Astrocyte (in vitro differentiated cells and primary cell): ENCODE results near the gene ITGB3. TPM values are rescaled to one million over a fixed set of nuclear protein-coding genes. Genes with fewer than 3 reads are reported as not detected.

Experiments
- DNase-seq: peaks from one replicate; pipeline ENCODE4 v3.0.0-alpha.2; 2010; ENCODE audit warnings: low read depth
- FAIRE-seq: peaks from 2 replicates; lab custom pipeline; 2011; peaks lifted over from hg19 to GRCh38; lab: Jason Lieb, UNC
- H2AFZ ChIP-seq: 2 replicates; pipeline ENCODE4 v1.6.0; 2012; ENCODE audit warnings: low read depth, low read length, inconsistent platforms
- H3K27ac ChIP-seq: 2 replicates; pipeline ENCODE4 v1.5.1; 2011; ENCODE audit warnings: low read depth, low read length, inconsistent platforms
- H3K27me3 ChIP-seq: 2 replicates; pipeline ENCODE4 v1.6.0; 2011; ENCODE audit warnings: low read length, inconsistent platforms; ENCODE audit not compliant: insufficient read depth
- H3K36me3 ChIP-seq: 2 replicates; pipeline ENCODE4 v1.5.1; 2011; ENCODE audit warnings: low read length, inconsistent platforms; ENCODE audit not compliant: insufficient read depth
- H3K4me1 ChIP-seq: 2 replicates; pipeline ENCODE4 v1.5.1; 2011; ENCODE audit warnings: low read length, inconsistent platforms; ENCODE audit not compliant: insufficient read depth
- H3K4me2 ChIP-seq: 2 replicates; pipeline ENCODE4 v1.6.0; 2012; ENCODE audit warnings: low read length, inconsistent platforms
- H3K4me3 ChIP-seq: 2 replicates; pipeline ENCODE4 v1.5.1; 2011; ENCODE audit warnings: low read depth, mild to moderate bottlenecking, low read length, inconsistent platforms; ENCODE audit not compliant: insufficient read depth
- H3K79me2 ChIP-seq: 2 replicates; pipeline ENCODE4 v1.6.0; 2012; ENCODE audit warnings: mild to moderate bottlenecking, low read length, inconsistent platforms; ENCODE audit not compliant: insufficient read depth
- H3K9ac ChIP-seq: 2 replicates; pipeline ENCODE4 v1.6.0; 2012; ENCODE audit warnings: mild to moderate bottlenecking, low read length, inconsistent platforms
- H3K9me3 ChIP-seq: 2 replicates; pipeline ENCODE4 v1.5.1; 2012; ENCODE audit warnings: low read depth, mild to moderate bottlenecking, low read length, inconsistent platforms; ENCODE audit not compliant: insufficient read depth
- H4K20me1 ChIP-seq: 2 replicates; pipeline ENCODE4 v1.6.0; 2012; ENCODE audit warnings: low read length, inconsistent platforms; ENCODE audit not compliant: insufficient read depth
- H3K27ac Mint-ChIP-seq: one replicate; pipeline ENCODE4 v1.8.0; 2021; ENCODE audit warnings: mild to moderate bottlenecking, mixed read lengths; ENCODE audit not compliant: unreplicated experiment
- H3K27me3 Mint-ChIP-seq: one replicate; pipeline ENCODE4 v1.8.0; 2021; ENCODE audit warnings: low read depth, mixed read lengths; ENCODE audit not compliant: unreplicated experiment
- H3K36me3 Mint-ChIP-seq: one replicate; pipeline ENCODE4 v1.8.0; 2021; ENCODE audit warnings: low read depth, mixed read lengths; ENCODE audit not compliant: unreplicated experiment
- H3K4me1 Mint-ChIP-seq: one replicate; pipeline ENCODE4 v1.8.0; 2021; ENCODE audit warnings: low read depth, mixed read lengths; ENCODE audit not compliant: unreplicated experiment
- H3K4me3 Mint-ChIP-seq: one replicate; pipeline ENCODE4 v1.8.0; 2021; ENCODE audit warnings: mild to moderate bottlenecking, moderate library complexity, mixed read lengths; ENCODE audit not compliant: unreplicated experiment
- H3K9me3 Mint-ChIP-seq: one replicate; pipeline ENCODE4 v1.8.0; 2021; ENCODE audit warnings: mild to moderate bottlenecking, mixed read lengths; ENCODE audit not compliant: unreplicated experiment
- EZH2 ChIP-seq: IDR thresholded peaks from 2 replicates; pipeline ENCODE4 v1.6.1; 2012; ENCODE audit warnings: mild to moderate bottlenecking, low read length, inconsistent platforms; ENCODE audit not compliant: insufficient read depth
- total RNA-seq: library from RNA; stranded (reverse); gene quantifications from 2 replicates; pipeline ENCODE4 v1.2.1, GENCODE V29; 2021
- TF ChIP-seq, protein P1 (sequence below): IDR thresholded peaks from 2 replicates; pipeline ENCODE4 v1.5.1; 2011; ENCODE audit warnings: low read depth, mild to moderate bottlenecking, inconsistent platforms, low read length, moderate library complexity; ENCODE audit not compliant: insufficient read depth

ITGB3 gene
- total RNA-seq, 1 donor from 2014 or later: 44.0 TPM

DNA sequence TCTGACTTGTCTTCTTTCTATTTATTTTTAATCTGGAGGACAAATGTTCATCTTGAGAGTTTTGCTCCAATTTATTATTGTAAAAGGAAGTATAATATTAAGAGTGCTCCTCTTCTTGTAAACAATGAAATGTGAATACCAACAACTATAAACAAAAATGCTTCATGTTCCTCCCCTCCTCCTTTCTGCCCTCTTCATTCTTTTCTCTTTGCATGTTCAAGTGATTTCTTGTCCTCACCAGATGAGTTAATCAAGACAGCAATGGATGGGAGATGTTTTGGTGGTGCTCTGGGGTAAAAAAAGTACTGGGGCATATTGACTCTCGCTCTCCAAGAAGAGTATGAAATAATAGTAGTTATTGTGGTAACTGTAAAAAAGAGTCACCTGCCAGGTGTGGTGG lies 24.3 kb downstream of the ITGB3 start:
- peak overlapping the region; percentile 100 for H3K27ac Mint-ChIP-seq

DNA sequence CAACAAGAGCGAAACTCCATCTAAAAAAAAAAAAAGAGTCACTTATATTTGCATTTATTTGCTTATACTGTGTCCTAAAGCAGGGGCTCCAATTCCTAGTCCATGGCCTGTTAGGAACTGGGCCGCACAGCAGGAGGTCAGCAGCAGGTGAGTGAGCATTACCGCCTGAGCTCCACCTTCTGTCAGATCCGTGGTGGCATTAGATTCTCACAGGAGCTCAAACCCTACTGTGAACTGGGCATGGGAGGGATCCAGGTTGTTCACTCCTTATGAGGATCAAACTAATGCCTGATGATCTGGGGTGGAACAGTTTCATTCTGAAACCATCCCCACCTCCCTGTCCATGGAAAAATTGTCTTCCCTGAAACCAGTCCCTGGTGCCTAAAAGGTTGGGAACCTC lies 24.9 kb downstream of the ITGB3 start:
- peaks cover 55% of the 10 kb centered on the region for H3K4me1 ChIP-seq
- Mint-ChIP-seq H3K27ac (peak overlapping the region; percentile 100), H3K9me3 (peaks cover 3% of the 10 kb centered on the region), H3K4me3 (peak overlapping the region; percentile 7), H3K4me1 (peaks cover 72% of the 10 kb centered on the region), H3K36me3 (peaks cover 13% of the 10 kb centered on the region), H3K27me3 (no peaks in the 10 kb centered on the region)
- no peaks in the 10 kb centered on the region for H3K79me2 ChIP-seq
- DNase-seq (no peak), FAIRE-seq (no peak)
- no peaks in the 10 kb centered on the region for H3K27me3 ChIP-seq
- H3K9me3 ChIP-seq: no peaks in the 10 kb centered on the region
- no peaks in the 10 kb centered on the region for H3K36me3 ChIP-seq
- peak overlapping the region; percentile 82 for H3K9ac ChIP-seq
- H4K20me1 ChIP-seq: no peaks in the 10 kb centered on the region
- H3K4me2 ChIP-seq: peak overlapping the region; percentile 63
- H3K4me3 ChIP-seq: peak overlapping the region; percentile 2
- H2AFZ ChIP-seq: no peak overlapping the region
- H3K27ac ChIP-seq: peak overlapping the region; percentile 95
- TF ChIP-seq EZH2: no peak
- TF ChIP-seq, protein P1, sequence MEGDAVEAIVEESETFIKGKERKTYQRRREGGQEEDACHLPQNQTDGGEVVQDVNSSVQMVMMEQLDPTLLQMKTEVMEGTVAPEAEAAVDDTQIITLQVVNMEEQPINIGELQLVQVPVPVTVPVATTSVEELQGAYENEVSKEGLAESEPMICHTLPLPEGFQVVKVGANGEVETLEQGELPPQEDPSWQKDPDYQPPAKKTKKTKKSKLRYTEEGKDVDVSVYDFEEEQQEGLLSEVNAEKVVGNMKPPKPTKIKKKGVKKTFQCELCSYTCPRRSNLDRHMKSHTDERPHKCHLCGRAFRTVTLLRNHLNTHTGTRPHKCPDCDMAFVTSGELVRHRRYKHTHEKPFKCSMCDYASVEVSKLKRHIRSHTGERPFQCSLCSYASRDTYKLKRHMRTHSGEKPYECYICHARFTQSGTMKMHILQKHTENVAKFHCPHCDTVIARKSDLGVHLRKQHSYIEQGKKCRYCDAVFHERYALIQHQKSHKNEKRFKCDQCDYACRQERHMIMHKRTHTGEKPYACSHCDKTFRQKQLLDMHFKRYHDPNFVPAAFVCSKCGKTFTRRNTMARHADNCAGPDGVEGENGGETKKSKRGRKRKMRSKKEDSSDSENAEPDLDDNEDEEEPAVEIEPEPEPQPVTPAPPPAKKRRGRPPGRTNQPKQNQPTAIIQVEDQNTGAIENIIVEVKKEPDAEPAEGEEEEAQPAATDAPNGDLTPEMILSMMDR: no peak

More for the DNA sequence above, 24.3 kb downstream of the ITGB3 start:
- FAIRE-seq (no peak), DNase-seq (no peak)
- no peaks in the 10 kb centered on the region for H3K9me3 ChIP-seq
- TF ChIP-seq, protein P1: no peak
- no peak for TF ChIP-seq EZH2
- Mint-ChIP-seq H3K9me3 (peaks cover 3% of the 10 kb centered on the region), H3K27me3 (no peaks in the 10 kb centered on the region), H3K36me3 (peaks cover 11% of the 10 kb centered on the region), H3K4me1 (peaks cover 74% of the 10 kb centered on the region), H3K4me3 (no peak overlapping the region)
- H3K27me3 ChIP-seq: no peaks in the 10 kb centered on the region
- no peaks in the 10 kb centered on the region for H3K36me3 ChIP-seq
- H3K4me3 ChIP-seq: no peak overlapping the region
- H3K27ac ChIP-seq: no peak overlapping the region
- H3K79me2 ChIP-seq: no peaks in the 10 kb centered on the region
- H3K4me1 ChIP-seq: peaks cover 55% of the 10 kb centered on the region
- no peaks in the 10 kb centered on the region for H4K20me1 ChIP-seq
- H2AFZ ChIP-seq: no peak overlapping the region
- no peak overlapping the region for H3K4me2 ChIP-seq
- peak overlapping the region; percentile 82 for H3K9ac ChIP-seq

DNA sequence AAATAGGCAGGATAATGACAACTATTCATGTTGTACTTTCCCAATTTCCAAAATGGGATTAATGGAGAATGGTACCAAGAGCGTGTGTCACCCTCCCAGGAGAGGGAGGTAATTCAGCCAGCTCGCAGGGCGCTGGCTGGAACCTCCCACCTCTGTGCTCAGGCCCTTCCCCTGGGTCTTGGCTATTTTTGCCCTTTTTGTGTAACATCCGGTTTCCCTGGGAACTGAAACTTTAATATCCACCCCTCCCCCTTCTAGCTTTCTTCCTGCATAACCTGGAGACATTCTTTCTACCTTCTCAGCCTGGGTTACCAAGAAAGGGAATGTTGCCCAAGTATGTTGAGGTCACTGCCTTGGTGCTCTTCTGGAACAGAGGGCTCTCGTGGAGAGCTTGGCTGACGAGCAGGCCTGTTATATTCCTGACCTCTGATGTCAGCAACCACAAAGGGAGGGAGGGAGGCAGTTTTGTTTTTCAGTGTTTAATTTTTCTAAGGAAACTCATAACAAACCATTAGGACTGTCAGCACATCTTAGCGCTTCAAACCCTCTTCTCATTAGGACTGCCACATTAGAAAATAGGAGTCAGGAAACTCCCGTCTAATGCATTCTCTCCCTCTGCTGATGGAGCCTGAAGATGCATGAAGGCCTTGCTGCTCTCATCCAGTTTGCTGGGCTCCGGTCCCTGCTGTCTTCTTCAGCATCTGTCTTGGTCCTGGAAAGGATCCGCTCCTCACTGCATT lies 25.6 kb downstream of the ITGB3 start:
- no peak overlapping the region for H2AFZ ChIP-seq

More for the DNA sequence above, 25.6 kb downstream of the ITGB3 start:
- Histone ChIP-seq H4K20me1 (no peaks in the 10 kb centered on the region), H3K36me3 (no peaks in the 10 kb centered on the region), H3K27ac (peak overlapping the region; percentile 95), H3K9me3 (no peaks in the 10 kb centered on the region), H3K4me3 (peak overlapping the region; percentile 2), H3K4me1 (peaks cover 55% of the 10 kb centered on the region), H3K4me2 (peak overlapping the region; percentile 63), H3K27me3 (no peaks in the 10 kb centered on the region), H3K9ac (peak overlapping the region; percentile 82), H3K79me2 (no peaks in the 10 kb centered on the region)
- TF ChIP-seq, protein P1: no peak
- no peak for TF ChIP-seq EZH2
- FAIRE-seq (peak; percentile 94), DNase-seq (peak; percentile 99)
- H3K27ac Mint-ChIP-seq: peak overlapping the region; percentile 100
- H3K27me3 Mint-ChIP-seq: no peaks in the 10 kb centered on the region
- H3K4me1 Mint-ChIP-seq: peaks cover 65% of the 10 kb centered on the region
- H3K36me3 Mint-ChIP-seq: peaks cover 17% of the 10 kb centered on the region
- peaks cover 3% of the 10 kb centered on the region for H3K9me3 Mint-ChIP-seq
- H3K4me3 Mint-ChIP-seq: peak overlapping the region; percentile 66
